Measurements from ENCODE around the gene EYS.

The EYS gene

DNA sequence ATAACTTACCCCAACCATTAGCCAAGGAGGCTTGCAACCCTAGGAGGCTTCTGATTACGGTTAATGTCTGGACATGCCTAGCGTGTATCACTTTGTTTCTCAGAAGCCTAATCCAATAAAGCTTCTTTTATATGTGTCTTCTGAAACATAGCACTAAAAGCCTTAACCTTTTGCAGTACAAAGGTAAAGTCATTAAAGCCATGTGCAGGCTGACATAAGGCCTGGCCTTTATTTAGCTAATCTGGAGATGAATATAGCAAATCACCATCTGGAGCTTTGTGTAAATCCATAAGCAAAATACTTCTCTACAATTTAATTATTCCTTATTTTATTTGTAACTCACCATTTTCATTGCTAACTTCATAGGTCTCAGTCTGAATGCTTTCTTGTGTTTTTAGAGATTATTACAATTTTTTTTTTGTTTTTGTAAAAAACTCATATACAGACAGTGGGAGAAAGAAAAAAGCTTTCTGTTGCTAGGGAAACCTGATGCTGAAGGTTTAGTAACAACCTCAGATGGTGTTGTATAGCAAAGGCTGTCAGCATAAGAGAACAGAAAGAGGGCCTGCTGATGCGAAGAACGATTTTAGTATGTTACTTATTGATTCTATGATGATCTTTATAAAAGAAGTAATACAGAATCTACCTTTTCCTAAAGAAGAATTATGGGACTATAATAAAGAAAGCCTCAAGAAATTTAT, at the start of gene EYS:
Gene EYS (minus strand): TSS at position 101 of the 701 bp plus-strand sequence. CDS start 211,816 bp downstream, outside the sequence.
- TF ChIP-seq TCF4 (CRISPR knock-in tag; IDR thresholded peaks at IDR 0.05; ENCODE audit: borderline replicate concordance) (peak; percentile 54; the same call in 1 of the 2 replicates), BACH2 (CRISPR knock-in tag; IDR thresholded peaks at IDR 0.05; ENCODE audit: borderline replicate concordance) (no peak), ZNF70 (CRISPR knock-in tag; IDR thresholded peaks at IDR 0.05) (peak; percentile 47; the same call in 1 of the 2 replicates), RARB (CRISPR knock-in tag; IDR thresholded peaks at IDR 0.05) (no peak)
- ATAC-seq: no peak

DNA sequence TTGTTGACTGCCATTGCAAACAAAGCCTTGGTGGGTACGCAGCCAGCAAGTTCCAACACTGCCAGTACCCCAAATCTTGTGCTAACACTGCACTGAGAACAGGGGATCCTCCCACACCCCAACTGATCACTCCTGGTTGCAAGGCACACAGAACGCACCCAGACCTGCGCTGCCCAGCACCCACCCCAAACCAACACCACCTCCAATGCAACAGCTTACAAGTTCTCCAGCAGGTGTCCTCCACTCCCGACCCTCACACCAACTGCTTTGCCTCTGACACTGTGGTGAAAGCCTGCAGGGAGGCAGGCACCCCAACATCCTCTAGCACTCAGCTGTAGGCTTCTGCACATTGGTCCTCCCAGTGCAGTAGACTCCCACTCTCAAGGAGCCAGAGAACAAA, 39.3 kb upstream of the EYS start:
- TF ChIP-seq TCF4 (CRISPR knock-in tag; IDR thresholded peaks at IDR 0.05; ENCODE audit: borderline replicate concordance): no peak
- TF ChIP-seq BACH2 (CRISPR knock-in tag; IDR thresholded peaks at IDR 0.05; ENCODE audit: borderline replicate concordance): no peak
- TF ChIP-seq ZC3H10 (CRISPR knock-in tag; IDR thresholded peaks at IDR 0.05): no peak
- no peak for TF ChIP-seq ZNF70 (CRISPR knock-in tag; IDR thresholded peaks at IDR 0.05)
- no peak for ATAC-seq

DNA sequence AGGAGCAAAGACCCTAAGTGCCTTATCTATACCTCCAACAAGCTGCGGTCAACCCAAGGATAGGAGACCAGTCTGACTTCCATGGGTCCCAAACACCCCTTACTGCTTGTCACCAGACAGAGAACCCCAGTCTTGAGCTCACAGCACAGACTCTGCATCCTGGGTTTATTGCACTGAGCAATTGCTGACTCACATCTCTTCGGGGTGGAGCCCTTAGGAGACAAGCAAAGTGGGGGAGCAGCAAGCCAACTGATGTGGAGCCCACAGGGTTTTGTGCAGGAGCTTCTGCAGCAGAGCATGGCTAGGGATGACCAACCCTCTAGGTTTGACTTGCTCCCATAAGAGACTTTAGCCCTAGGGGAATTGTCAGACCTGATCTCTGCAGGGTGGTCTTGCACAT, 38.6 kb upstream of the EYS start:
- TF ChIP-seq TCF4 (CRISPR knock-in tag; IDR thresholded peaks at IDR 0.05; ENCODE audit: borderline replicate concordance): no peak
- no peak for TF ChIP-seq ESRRG (CRISPR knock-in tag; IDR thresholded peaks at IDR 0.05)
- no peak for TF ChIP-seq ZNF70 (CRISPR knock-in tag; IDR thresholded peaks at IDR 0.05)
- TF ChIP-seq BACH2 (CRISPR knock-in tag; IDR thresholded peaks at IDR 0.05; ENCODE audit: borderline replicate concordance): no peak
- no peak for TF ChIP-seq ZC3H10 (CRISPR knock-in tag; IDR thresholded peaks at IDR 0.05)
- TF ChIP-seq ZNF565 (CRISPR knock-in tag; conservative IDR thresholded peaks at IDR 0.05; ENCODE audit: low read depth): no peak
- TF ChIP-seq ARNTL (CRISPR knock-in tag; IDR thresholded peaks at IDR 0.05; ENCODE audit: borderline replicate concordance, low read depth): no peak
- no peak for TF ChIP-seq ISL1 (CRISPR knock-in tag; IDR thresholded peaks at IDR 0.05)
- TF ChIP-seq, protein P1, sequence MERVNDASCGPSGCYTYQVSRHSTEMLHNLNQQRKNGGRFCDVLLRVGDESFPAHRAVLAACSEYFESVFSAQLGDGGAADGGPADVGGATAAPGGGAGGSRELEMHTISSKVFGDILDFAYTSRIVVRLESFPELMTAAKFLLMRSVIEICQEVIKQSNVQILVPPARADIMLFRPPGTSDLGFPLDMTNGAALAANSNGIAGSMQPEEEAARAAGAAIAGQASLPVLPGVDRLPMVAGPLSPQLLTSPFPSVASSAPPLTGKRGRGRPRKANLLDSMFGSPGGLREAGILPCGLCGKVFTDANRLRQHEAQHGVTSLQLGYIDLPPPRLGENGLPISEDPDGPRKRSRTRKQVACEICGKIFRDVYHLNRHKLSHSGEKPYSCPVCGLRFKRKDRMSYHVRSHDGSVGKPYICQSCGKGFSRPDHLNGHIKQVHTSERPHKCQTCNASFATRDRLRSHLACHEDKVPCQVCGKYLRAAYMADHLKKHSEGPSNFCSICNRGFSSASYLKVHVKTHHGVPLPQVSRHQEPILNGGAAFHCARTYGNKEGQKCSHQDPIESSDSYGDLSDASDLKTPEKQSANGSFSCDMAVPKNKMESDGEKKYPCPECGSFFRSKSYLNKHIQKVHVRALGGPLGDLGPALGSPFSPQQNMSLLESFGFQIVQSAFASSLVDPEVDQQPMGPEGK (CRISPR knock-in tag; IDR thresholded peaks at IDR 0.05; ENCODE audit: borderline replicate concordance): no peak
- no peak for TF ChIP-seq ZFP3 (CRISPR knock-in tag; IDR thresholded peaks at IDR 0.05)
- TF ChIP-seq GLIS3 (CRISPR knock-in tag; IDR thresholded peaks at IDR 0.05): no peak
- no peak for TF ChIP-seq ZFP30 (CRISPR knock-in tag; IDR thresholded peaks at IDR 0.05)
- TF ChIP-seq, protein P2, sequence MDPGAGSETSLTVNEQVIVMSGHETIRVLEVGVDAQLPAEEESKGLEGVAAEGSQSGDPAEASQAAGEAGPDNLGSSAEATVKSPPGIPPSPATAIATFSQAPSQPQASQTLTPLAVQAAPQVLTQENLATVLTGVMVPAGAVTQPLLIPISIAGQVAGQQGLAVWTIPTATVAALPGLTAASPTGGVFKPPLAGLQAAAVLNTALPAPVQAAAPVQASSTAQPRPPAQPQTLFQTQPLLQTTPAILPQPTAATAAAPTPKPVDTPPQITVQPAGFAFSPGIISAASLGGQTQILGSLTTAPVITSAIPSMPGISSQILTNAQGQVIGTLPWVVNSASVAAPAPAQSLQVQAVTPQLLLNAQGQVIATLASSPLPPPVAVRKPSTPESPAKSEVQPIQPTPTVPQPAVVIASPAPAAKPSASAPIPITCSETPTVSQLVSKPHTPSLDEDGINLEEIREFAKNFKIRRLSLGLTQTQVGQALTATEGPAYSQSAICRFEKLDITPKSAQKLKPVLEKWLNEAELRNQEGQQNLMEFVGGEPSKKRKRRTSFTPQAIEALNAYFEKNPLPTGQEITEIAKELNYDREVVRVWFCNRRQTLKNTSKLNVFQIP (CRISPR knock-in tag; IDR thresholded peaks at IDR 0.05; ENCODE audit: borderline replicate concordance, low read depth): no peak
- no peak for TF ChIP-seq TOX (CRISPR knock-in tag; IDR thresholded peaks at IDR 0.05; ENCODE audit: borderline replicate concordance)
- TF ChIP-seq, protein P3, sequence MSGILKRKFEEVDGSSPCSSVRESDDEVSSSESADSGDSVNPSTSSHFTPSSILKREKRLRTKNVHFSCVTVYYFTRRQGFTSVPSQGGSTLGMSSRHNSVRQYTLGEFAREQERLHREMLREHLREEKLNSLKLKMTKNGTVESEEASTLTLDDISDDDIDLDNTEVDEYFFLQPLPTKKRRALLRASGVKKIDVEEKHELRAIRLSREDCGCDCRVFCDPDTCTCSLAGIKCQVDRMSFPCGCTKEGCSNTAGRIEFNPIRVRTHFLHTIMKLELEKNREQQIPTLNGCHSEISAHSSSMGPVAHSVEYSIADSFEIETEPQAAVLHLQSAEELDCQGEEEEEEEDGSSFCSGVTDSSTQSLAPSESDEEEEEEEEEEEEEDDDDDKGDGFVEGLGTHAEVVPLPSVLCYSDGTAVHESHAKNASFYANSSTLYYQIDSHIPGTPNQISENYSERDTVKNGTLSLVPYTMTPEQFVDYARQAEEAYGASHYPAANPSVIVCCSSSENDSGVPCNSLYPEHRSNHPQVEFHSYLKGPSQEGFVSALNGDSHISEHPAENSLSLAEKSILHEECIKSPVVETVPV (CRISPR knock-in tag; IDR thresholded peaks at IDR 0.05): no peak
- TF ChIP-seq PPARA (CRISPR knock-in tag; IDR thresholded peaks at IDR 0.05; ENCODE audit: borderline replicate concordance): no peak
- TF ChIP-seq SNAI2 (CRISPR knock-in tag; IDR thresholded peaks at IDR 0.05): no peak
- TF ChIP-seq CSDC2 (CRISPR knock-in tag; IDR thresholded peaks at IDR 0.05): no peak
- TF ChIP-seq, protein P4, sequence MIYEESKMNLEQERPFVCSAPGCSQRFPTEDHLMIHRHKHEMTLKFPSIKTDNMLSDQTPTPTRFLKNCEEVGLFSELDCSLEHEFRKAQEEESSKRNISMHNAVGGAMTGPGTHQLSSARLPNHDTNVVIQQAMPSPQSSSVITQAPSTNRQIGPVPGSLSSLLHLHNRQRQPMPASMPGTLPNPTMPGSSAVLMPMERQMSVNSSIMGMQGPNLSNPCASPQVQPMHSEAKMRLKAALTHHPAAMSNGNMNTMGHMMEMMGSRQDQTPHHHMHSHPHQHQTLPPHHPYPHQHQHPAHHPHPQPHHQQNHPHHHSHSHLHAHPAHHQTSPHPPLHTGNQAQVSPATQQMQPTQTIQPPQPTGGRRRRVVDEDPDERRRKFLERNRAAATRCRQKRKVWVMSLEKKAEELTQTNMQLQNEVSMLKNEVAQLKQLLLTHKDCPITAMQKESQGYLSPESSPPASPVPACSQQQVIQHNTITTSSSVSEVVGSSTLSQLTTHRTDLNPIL (CRISPR knock-in tag; IDR thresholded peaks at IDR 0.05; ENCODE audit: low read depth): no peak
- no peak for TF ChIP-seq RARB (CRISPR knock-in tag; IDR thresholded peaks at IDR 0.05)
- no peak for ATAC-seq

DNA sequence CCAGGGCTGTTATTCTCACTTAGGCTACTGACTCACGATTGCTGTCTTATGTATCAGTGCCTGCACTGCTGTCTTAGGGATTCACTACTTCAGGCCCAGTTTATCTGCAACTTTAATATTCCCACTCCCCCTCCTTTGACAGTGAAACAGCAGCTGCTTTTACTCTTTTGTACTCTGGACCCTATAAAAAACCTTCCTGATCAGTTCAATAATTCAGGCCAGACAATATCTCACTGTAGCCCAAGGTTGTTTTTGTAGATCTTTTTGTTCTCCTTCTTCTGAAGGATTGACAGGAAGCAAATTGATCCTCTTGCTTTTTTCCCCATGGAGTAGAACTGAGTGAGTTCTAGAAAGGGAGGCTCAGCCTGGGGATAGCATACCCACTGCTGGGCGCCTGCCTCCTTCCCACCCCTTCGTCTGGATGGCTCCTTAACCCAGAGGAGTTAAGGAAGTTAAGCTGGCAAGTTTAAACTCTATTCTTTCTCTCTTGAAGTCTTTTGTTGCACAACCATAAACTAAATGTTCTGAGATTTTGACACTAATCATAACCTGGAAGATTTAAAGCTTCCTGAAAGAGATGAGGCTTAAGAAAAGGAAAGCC, 22.0 kb upstream of the EYS start:
- no peak for ATAC-seq
- no peak for TF ChIP-seq ZC3H10 (CRISPR knock-in tag; IDR thresholded peaks at IDR 0.05)
- TF ChIP-seq TCF4 (CRISPR knock-in tag; IDR thresholded peaks at IDR 0.05; ENCODE audit: borderline replicate concordance): no peak
- TF ChIP-seq ZNF70 (CRISPR knock-in tag; IDR thresholded peaks at IDR 0.05): no peak
- no peak for TF ChIP-seq CSDC2 (CRISPR knock-in tag; IDR thresholded peaks at IDR 0.05)
- TF ChIP-seq ZNF8 (CRISPR knock-in tag; IDR thresholded peaks at IDR 0.05): no peak
- TF ChIP-seq ZNF565 (CRISPR knock-in tag; conservative IDR thresholded peaks at IDR 0.05; ENCODE audit: low read depth): no peak
- TF ChIP-seq, protein P3 (CRISPR knock-in tag; IDR thresholded peaks at IDR 0.05): no peak
- TF ChIP-seq PPARA (CRISPR knock-in tag; IDR thresholded peaks at IDR 0.05; ENCODE audit: borderline replicate concordance): no peak
- TF ChIP-seq, protein P5, sequence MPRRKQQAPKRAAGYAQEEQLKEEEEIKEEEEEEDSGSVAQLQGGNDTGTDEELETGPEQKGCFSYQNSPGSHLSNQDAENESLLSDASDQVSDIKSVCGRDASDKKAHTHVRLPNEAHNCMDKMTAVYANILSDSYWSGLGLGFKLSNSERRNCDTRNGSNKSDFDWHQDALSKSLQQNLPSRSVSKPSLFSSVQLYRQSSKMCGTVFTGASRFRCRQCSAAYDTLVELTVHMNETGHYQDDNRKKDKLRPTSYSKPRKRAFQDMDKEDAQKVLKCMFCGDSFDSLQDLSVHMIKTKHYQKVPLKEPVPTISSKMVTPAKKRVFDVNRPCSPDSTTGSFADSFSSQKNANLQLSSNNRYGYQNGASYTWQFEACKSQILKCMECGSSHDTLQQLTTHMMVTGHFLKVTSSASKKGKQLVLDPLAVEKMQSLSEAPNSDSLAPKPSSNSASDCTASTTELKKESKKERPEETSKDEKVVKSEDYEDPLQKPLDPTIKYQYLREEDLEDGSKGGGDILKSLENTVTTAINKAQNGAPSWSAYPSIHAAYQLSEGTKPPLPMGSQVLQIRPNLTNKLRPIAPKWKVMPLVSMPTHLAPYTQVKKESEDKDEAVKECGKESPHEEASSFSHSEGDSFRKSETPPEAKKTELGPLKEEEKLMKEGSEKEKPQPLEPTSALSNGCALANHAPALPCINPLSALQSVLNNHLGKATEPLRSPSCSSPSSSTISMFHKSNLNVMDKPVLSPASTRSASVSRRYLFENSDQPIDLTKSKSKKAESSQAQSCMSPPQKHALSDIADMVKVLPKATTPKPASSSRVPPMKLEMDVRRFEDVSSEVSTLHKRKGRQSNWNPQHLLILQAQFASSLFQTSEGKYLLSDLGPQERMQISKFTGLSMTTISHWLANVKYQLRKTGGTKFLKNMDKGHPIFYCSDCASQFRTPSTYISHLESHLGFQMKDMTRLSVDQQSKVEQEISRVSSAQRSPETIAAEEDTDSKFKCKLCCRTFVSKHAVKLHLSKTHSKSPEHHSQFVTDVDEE (CRISPR knock-in tag; IDR thresholded peaks at IDR 0.05): no peak
- no peak for TF ChIP-seq ZFP30 (CRISPR knock-in tag; IDR thresholded peaks at IDR 0.05)
- TF ChIP-seq ARNTL (CRISPR knock-in tag; IDR thresholded peaks at IDR 0.05; ENCODE audit: borderline replicate concordance, low read depth): no peak
- TF ChIP-seq RARB (CRISPR knock-in tag; IDR thresholded peaks at IDR 0.05): no peak
- TF ChIP-seq SNAI2 (CRISPR knock-in tag; IDR thresholded peaks at IDR 0.05): no peak

Measured in SK-N-SH treated with all-trans-retinoic acid at 6 μM for 48 hours (cell line).